ENCODE results near the gene CD48. TPM values are rescaled to one million over a fixed set of nuclear protein-coding genes. Genes with fewer than 3 reads are reported as not detected.
A peak's percentile ranks its signal among the peaks of the same experiment; 100 is the strongest.

The CD48 gene
- total RNA-seq, 1 donor from 2014 or later = not detected

DNA sequence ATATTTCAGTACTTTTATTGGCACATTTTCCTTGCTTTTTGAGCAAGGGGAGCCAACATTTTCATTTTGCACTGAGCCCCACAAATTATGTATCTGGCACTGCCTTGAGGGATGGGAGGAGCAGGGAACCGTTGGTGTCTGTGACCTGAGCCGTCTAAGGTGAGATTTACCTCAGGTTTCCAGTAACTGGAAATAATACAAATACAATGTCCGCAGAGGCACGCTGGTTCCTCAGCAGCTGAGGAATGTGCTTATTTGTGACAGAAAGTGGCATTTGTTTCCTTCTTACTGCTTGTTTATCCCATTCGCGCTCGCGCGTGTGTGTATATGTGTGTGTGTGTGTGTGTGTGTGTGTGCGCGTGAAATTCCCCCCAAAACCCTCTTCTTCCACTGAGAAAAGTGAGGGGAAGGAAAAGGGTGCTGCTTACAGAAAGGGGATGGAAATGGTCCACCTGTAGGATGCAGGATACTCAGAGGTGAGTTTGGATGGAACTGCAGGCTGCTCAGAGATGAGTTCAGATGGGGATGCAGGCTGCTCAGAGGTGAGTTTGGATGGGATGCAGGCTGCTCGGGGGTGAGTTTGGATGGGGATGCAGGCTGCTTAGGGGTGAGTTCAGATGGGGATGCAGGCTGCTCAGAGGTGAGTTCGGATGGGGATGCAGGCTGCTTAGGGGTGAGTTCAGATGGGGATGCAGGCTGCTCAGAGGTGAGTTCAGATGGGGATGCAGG, 34.6 kb downstream of the CD48 start:
- DNase-seq (ENCODE audit: low read depth) = no peak

DNA sequence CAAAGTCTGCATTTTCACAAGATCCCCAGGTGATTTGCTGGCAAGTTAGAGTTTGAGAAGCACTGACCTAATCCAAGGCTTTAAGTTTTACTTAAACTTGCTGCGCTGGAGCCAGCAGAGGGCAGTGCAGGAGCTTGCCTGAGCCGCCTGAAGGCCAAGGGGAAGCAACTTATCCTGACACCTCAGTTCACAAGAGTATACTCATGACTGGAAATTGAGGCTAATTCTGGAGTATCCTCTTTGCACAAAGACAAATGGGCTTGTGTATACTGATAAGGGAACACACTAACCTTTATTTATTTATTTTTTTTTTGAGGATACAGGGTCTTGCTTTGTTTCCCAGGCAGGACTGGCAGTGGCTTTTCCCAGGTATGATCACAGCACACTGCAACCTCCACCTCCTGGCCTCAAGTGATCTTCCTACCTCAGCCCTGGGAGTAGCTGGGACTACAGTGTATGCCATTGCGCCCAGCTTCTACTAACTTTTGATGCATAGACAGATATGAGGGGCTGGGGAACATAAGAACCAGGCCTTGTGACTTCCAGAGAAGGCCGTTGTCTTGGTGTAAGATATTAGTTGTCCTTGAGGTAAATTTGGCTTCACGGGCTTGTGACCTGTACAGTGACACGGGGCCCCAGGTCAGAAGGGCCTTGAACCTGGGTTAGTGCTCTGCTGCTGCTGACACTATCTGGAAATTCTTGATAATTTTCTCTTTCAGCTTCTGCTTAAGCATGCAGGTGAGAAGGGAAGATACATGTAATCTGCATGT, 35.8 kb downstream of the CD48 start:
- peak; percentile 52 for DNase-seq (ENCODE audit: low read depth)

DNA sequence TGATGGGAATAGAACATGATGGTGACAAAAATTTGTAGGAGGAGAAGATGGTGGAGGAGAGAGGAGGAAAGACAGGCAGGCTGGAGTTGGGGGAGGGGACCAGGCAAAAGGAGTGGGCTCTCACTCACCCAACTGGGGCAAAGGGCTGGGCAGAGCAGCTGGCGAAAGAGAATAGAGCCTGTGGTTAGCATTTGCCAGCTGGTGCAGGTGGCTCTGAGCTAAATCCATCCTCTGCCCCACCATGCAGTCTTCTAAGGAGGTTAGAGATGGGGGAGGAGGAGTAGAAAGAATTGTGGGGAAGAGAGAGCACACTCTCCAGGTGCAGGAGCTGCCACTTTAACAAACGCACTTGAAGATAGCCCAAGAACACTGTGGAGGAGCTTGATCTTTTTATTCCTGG, 37.2 kb downstream of the CD48 start:
- no peak for DNase-seq (ENCODE audit: low read depth)

DNA sequence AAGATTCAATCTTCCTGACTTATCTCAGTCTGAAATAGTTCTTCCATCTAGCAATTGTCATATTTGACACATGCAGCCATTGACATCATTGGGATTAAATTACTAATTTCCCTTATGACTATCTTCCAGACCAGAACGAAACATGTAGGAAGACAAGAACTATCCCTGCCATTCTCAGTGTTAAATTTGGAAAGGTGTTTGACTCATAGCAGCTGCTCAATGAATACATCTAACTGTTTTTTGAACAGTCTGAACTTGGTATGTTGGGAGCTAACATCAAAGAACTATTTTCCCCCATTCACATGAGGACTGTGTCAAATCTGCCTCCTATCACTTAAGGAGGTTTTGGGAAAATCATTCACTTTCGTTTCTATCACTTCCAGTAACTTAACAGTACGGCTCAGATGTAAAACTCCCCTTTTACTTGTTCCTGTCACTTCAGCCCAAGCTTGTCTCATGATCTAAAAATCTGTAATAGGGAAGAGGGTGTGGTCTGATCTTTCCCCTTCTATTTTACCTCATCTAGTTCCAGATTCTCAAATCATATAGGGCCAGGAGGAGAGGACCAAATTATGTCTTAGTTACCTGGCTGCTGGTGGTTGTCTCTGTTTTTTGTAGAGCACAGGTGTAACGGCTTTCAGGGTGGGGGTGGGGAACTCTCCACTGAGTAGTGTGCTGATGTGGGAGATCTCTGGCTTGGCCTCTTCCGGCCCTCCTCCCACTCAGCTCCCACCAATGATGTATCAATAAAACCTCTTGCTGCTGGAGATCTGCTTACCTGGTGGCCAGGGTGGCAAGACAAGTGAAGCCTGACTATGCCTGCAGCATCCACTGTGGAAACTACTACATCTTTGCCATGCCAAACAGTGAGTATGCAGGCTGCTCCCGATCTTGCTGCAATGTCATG, 38.6 kb downstream of the CD48 start:
- DNase-seq (ENCODE audit: low read depth) = no peak

DNA sequence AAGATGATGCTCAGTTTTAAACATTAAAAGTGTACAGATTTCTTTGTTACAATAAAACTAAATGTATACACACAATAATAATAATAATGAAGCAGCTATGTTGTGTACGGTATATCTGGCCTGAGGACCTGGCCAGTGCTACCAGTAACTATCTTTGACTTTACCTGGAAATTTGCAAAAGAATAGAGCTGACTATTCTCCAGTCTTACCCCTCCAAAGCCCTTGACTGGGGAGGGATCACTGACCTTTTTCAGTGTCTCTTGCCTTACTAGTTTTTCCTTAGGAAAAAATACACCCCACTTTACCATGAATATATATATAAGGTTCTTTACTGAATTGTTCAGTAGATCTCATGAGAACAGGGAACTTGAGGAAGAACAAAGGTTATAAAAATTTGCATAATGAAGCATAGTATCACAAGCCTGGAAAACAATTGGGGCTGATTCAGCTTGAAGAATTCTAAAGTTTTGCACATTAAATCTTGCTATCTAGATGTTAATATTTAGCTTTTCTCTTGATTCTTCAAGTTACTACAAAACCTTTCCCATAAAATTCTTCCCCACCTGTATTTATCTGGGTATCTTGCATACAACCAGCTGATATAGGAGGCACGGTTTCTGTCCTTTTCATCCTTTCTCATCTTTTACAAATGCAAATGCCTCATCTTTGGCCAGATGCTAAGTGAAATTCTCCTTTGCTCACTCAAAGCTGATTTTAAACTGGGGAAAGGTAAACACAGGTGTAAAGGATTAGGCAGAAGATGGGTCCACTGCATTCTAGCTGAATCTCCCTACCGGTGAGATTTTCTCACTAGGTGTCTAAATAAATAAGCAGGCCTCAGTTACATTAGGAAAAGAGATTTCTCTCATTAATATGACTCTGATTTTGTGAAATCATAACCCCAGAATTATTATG, 39.8 kb downstream of the CD48 start:
- no peak for DNase-seq (ENCODE audit: low read depth)

DNA sequence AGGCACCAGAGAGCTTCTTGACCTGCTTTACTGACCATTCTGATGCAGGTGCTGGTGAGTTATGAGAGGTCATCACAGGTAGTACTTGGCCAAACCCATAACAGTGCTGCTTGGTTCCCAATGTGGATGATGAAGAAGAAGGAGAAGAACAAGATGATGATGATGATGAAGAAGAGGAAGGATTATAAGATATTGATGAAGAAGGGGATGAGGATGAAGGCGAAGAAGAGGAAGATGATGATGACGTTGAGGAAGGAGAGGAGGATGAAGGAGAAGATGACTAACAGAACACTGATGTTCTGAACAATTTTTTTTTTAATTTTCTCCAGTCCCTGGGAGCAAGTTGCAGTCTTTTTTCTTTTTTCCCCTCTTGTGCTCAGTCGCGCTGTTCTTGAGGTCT, 40.9 kb downstream of the CD48 start:
- DNase-seq (ENCODE audit: low read depth) = no peak

DNA sequence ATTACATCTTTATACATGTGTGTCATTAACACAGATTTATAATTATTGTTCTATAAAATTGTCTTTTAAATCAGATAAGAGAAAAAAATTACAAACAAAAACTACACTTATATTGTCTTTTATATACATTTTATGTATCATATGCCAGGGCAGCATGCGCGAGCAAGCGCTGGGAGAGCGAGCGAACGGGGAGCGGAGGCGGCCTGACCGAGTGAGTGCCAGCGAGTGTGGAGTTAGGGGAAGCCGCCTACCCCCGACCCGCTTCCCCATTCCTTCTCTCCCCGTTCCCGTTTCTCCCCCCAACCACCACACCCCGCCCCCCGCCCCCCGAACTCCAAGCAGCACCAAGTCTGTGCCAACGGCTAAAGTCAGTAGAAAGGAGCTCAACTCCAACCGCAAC, 41.8 kb downstream of the CD48 start:
- no peak for DNase-seq (ENCODE audit: low read depth)

DNA sequence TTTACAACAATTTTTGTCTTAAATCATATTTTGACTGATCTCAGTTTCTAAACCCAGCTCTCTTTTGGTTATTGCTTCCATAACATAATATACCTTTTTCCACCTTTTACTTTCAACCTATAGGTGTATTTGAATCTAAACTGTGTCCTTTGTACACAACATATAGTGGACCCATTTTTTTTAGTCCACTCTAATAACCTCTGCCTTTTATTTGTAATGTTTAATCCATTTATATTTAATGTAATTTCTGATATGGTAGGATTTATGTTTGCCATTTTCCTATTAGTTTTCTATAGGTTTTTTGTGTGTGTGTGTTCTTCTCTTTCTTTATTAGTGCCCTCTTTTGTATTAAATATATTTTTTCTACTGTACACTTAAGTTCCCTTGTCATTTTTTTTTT, 42.3 kb downstream of the CD48 start:
- no peak for DNase-seq (ENCODE audit: low read depth)

DNA sequence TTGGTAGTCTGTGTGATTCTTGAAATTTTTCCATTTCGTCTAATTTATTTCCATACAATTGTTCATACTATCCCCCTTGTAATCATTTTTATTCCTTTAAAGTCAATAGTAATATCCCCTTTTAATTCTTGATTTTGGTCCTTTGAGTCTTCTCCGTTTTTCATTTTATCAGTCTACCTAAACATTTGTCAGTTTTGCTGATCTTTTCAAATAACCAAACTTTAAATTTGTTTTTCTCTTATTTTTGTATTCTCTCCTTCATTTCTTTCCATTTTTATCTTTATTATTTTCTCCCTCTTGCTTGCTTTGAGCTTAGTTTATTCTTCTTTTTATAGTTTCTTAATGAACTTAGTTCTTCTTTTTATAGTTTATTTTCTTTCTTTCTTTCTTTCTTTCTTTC, 43.7 kb downstream of the CD48 start:
- DNase-seq (ENCODE audit: low read depth) = no peak

DNA sequence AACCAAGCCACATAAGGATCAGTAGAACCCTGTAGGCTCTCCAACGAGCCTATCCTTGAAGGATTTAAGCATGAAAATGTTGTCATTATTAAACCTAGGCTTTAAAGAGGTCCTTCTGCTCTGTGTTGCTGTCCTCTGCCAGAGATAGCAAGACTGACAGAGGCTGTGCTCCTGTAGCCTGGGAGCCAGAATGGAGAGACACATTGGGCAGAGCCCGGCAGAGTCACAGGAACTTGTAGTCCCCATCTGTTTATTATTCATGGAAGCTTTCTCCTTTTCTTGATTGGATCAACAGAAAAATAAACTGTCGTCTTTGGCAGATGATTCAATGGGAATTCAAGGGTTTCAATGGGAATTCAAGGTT, 45.6 kb downstream of the CD48 start:
- DNase-seq (ENCODE audit: low read depth) = no peak

DNA sequence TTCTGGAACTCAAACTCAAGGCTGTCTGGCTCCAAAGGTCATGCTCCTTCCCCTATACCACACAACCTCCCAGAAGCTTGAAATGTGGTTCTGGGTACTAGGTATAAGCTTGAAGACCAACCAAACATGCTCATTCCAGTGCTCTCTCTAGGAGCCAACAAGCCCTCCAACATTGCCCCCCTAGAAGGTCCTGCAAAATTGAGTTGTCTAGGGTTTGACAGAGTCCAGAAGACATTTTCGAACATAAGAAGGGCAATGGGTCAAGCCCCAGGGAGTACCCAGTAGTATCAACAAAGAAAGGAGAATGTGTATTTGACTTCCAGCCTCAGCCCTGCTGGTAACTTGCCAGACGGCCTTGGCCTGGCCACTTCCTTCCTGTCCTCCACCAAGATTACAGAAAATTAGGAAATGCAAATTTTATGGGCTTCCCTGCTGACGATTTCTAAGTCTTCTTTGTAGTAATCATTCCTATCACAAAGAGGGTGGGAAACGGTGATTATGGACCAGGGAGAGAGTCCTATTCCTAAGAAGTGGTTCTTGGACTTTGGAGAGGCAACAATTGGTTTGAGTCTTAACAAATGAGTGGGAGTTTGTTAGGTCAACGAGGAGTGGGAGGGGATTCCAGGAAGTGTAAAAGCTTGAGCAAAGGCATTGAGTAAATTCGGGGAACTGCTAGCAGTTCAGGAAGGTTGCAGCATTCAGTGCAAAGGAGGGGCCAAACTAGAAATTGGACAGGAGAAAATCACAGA, 46.1 kb downstream of the CD48 start:
- no peak for DNase-seq (ENCODE audit: low read depth)

DNA sequence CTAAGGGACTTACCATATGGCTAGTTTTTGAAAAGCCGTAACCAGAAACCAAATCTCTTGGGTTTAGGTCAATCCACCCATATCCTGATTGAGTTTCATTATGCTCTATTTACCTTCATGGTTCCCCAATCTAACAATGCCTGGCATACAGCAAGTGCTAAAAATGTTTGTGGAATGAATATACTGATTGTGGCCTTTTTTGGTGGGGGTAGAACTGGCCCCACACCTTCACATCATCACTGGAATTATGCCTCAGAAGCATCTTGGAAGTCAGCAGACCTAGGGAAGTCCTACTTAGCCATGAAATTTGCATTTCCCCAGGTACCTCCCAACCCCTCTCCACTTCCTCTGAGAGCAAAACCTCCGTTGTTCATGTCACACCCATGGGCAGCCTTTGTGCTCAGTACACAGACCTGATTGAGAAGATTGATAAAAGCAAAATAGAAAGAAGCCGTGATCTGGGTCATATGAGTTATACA, 47.0 kb downstream of the CD48 start:
- no peak for DNase-seq (ENCODE audit: low read depth)

DNA sequence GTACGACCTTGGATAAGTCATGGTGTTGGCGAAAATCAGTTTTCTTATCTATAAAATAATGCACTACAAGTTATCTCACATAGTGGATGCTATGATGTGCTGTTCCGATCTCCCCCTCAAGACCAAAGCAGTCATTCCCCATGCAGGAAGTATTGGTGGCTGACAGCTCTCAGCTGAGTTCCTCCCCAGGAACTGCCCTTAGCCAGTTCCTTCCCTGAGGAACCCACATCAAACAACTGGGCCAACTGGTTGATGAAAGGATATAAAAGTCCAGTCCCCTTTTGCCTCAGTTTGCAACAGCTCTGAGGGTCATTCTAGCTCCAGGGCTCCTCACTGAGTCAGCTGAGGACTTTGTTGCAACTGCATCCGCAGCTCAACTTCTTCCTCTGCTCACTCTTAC, 48.7 kb downstream of the CD48 start:
- no peak for DNase-seq (ENCODE audit: low read depth)

DNA sequence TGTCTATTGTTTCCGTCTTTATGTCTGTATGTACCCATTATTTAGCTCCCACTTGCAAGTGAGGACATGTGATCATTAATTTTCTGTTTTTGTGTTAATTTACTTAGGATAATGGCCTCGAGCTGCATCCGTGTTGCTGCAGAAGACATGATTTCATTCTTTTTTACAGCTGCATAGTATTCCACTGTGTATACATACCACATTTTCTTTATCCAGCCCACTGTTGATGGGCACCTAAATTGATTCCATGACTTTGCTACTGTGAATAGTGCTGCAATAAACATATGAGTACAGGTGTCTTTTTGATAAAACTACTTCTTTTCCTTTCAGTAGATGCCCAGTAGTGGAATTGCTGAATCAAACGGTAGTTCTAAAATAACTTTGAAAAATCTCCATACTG, 52.1 kb downstream of the CD48 start:
- DNase-seq (ENCODE audit: low read depth) = no peak

DNA sequence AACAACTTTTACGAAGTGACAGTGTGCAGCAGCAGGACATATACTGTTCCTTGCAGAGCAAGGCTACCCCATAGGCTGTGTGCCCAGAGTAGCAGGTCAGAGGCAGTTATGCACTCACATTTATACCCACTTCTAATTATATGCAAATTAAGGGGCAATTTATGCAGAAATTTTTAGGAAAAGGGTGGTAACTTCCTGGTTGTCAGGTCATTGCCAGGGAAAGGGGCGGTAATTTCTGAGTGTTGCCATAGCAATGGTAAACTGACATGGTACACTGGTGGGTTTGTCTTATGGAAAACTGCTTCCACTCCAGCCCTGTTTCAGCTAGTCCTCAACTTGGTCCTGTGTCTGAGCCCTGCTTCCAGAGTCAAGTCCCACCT, 52.8 kb downstream of the CD48 start:
- no peak for DNase-seq (ENCODE audit: low read depth)

DNA sequence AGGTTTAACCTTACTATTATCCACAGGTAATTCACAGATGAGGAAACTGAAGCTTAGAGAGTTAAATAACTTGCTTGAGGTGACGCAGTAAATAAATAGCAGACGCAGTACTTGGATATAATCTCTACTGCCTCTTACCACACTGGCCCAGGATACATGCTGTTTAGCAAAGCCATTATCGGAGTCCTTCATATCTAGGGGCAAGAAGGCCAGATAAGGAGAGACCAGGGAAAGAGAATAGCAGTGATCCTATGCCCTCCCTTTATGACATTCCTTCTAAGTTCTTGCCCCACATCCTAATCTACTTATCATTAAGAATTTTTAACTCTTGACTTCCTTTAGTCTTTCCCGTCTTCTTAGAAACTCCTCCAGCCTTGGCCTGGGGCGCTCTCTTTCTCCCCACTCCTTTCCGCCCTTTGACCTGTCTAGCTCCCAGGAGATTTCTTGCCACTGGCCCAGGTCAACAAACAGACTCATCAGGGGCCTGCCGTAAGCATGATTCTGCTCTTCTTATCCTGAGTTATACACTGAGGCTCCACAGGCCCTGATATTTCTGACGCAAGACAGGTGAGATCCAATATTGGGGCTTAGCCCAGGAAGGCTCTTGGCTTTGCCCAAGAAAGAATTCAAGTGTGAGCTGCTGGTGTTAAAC, 53.3 kb downstream of the CD48 start:
- no peak for DNase-seq (ENCODE audit: low read depth)

DNA sequence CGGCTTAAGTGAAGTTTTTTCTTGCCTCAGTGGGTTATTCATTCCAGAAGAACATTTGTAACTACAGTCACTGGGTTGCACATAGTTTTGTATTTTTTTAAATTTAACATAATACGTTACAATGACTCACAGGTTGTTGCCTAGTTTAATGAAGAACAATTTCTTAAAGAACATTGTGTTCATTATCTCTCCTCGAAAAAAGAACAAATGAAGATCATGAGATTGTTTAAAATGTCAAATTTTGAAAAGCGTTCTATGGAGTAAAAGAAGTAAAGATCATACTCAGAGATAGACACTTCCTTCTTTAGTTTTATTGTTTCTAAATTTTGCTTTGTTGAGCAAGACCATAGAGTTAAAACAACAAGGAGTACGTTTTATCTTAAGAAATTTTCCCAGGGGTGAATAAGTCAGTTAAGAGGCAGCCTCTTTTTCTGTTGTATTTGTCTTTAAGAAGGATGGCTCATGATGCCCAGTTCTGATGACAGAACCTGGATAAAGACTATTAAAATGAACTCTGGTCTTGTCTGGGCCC, 54.3 kb downstream of the CD48 start:
- DNase-seq (ENCODE audit: low read depth) = no peak

DNA sequence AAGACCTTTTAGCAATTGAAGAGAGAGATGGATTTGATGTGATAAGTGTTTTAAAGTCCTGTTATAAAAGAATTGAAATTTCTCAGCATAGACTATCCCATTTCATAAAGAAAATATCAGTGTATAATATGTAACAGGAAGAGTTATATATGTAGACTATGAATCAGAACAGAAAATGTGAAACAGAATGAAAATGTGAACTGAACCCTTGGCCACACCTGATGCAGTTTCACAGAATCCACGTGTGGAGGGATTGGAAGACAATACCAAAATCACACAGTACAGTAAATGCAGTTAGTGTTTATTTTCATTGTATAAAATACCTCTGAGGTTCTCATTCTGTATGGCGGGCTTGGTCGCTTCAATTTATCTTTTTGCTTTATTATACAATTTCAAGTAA, 54.9 kb downstream of the CD48 start:
- DNase-seq (ENCODE audit: low read depth) = no peak

DNA sequence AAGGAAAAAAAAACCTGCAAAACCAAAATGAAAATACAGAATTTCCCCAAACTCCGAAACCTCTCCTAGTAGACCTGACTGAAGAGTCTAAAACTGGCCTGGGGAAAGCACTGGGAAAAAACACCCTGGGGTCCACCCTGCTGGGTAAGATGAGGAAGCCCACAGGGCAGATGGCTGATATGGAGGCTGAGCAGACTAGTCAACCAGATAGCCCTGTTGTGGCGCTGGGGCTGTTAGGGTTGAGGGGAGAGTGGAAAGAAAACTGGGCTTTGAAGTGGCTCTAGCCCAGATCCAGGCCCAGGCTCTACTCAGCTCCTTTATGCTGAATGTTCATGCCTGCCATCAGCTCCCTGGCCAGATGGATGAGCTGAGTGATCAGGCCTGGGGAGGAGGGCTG, 58.0 kb downstream of the CD48 start:
- no peak for DNase-seq (ENCODE audit: low read depth)

All from renal cortical epithelial cell (primary cell).